Activated T-helper 17 cell treated with anti-CD3 and anti-CD28 coated beads, Interleukin-2, amount 50 U/mL, for 72 hours (primary cell): ENCODE data around the gene HDGF. TPM values are rescaled to one million over a fixed set of nuclear protein-coding genes. Genes with fewer than 3 reads are reported as not detected.

Experiments
- ATAC-seq: fragments of 150-1000 bp; cut with Tn5 transposase; replicated peaks from 2 replicates; pipeline ENCODE4 v1.10.0; 2021; ENCODE audit warnings: mild to moderate bottlenecking, moderate library complexity
- H3K27ac Mint-ChIP-seq: one replicate; pipeline ENCODE4 v1.8.0; 2022; ENCODE audit warnings: mixed read lengths
- H3K27me3 Mint-ChIP-seq: one replicate; pipeline ENCODE4 v1.8.0; 2022; ENCODE audit warnings: mixed read lengths
- H3K36me3 Mint-ChIP-seq: one replicate; pipeline ENCODE4 v1.8.0; 2022; ENCODE audit warnings: low read depth, mild to moderate bottlenecking, mixed read lengths
- H3K4me1 Mint-ChIP-seq: one replicate; pipeline ENCODE4 v1.8.0; 2022; ENCODE audit warnings: mixed read lengths
- H3K4me3 Mint-ChIP-seq: one replicate; pipeline ENCODE4 v1.8.0; 2022; ENCODE audit warnings: mild to moderate bottlenecking, mixed read lengths
- H3K9me3 Mint-ChIP-seq: one replicate; pipeline ENCODE4 v1.8.0; 2022; ENCODE audit warnings: mixed read lengths
- total RNA-seq, 2 donors: library from RNA; stranded (reverse); gene quantifications; one replicate each; pipeline ENCODE4 v1.2.3, GENCODE V29; 2022

HDGF gene
- total RNA-seq, 2 donors from 2014 or later = 270 to 361 TPM

DNA sequence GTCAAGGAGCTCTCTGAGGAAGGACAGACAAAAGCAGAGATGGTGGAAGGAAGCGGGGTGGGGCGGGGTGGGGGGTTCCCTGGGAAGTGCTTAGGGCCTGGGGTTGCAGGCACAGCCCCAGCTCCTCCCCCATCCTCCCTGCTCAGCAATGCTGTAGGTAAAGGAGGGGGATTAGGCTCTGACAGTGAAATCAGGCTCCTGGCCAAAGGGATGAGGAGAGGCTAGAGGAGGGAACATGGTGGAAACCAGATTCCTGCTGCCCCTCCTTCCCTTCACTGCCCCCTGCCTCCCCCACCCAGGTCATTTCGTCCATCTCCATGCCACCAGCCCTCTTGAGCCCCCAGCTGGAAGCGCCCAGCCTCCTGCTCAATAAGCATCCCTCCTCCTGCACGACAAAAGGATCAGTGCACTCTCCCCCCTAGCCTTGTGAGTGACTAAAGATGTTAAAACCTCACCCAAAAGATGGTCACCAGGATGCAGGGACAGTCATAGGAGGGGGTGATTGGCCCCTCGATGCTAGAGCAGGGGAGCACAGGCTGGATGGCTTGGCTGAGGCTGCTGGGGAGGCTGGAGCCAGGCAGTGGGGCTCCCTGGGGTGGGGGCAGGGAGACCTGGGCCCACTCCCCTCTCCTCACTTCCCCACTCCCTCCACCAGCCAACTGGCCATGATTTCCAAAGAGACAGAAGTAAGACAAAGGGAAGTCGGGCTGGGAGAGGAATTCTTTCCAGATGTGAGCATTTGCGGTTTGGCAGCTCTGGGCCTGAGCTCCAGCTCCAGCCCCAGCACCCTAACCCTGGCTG lies 43.9 kb downstream of the HDGF start:
- H3K36me3 Mint-ChIP-seq = no peaks in the 10 kb centered on the region
- peaks cover 12% of the 10 kb centered on the region for H3K27me3 Mint-ChIP-seq
- H3K27ac Mint-ChIP-seq = peak overlapping the region; percentile 42
- ATAC-seq = no peak
- no peaks in the 10 kb centered on the region for H3K9me3 Mint-ChIP-seq
- peak overlapping the region; percentile 85 for H3K4me3 Mint-ChIP-seq
- H3K4me1 Mint-ChIP-seq = peaks cover 11% of the 10 kb centered on the region

DNA sequence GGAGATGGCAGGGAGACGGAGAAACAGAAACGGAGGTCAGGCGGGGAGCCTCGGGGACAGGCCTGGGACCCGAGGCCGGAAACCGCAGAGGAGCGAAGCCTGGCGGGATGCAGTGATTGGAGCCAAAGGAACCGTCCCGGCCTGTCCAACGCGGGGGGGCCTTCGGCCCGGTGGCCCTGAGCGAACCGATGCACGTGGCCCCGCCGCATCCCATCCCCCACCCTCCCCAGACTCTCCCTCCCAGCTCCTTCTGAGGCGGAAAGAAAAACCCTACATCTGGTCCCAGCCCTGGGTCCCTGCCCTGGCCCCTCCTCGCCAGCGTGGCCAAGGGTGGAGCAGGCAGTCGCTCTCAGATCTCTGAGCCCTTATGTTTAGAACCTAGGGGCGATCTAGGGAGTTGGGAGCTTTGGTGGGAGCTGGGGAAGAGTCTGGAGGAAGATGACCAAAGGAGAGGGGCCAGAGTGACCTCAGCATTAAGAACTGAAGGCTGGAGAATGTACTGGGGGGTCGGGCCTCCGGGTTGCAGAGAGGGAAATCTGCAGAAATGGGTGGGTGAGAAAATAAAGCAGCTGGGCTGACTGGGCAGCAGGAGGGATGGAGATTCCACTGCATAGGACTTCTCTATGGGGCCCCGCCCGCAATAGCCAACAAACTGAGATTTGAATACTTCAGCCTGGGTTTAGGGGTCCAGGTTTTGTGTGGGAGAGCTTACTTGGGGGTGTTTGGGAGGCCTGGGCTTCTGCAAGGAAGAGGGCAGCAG lies 44.6 kb downstream of the HDGF start:
- ATAC-seq = no peak
- Mint-ChIP-seq H3K4me3 (peak overlapping the region; percentile 85), H3K4me1 (peaks cover 11% of the 10 kb centered on the region), H3K36me3 (no peaks in the 10 kb centered on the region), H3K27me3 (peaks cover 12% of the 10 kb centered on the region), H3K9me3 (no peaks in the 10 kb centered on the region), H3K27ac (peak overlapping the region; percentile 89)

DNA sequence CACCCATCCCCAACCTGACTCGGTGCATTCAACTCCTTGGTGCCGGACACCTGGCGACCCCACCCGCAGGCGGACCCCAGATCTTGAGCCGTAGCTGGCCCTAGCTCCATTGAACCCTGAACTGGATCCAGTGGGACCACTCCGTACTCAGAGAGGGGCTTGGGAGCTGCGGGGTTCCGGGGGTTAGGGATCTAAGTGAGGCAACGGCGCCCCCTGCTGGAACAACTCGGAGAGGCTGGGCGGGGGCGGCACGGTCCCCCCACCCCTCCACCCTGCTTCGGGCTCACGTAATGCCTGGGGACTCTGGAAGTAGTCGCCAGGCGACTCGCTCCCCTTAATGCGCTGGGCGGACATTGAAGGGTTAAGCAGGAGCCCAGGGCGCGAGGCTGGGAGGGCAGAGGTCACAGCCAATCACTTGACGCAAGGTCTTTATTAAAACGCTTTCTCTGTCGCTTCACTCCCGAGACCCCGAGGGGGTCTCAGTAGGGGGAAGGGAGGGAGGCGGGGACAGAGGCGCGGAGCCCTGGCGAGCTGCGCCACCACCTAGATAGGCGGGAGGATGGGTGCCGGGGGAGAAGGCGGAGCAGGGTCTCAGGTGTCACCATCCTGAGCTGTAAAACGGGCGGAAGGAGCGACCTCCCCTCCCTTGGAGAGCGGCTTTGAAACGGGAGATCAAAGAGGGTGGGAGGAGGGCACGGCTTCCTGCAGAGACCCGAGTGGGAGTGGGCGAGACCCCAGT lies 45.4 kb downstream of the HDGF start:
- Mint-ChIP-seq H3K9me3 (no peaks in the 10 kb centered on the region), H3K36me3 (no peaks in the 10 kb centered on the region), H3K27me3 (peaks cover 16% of the 10 kb centered on the region), H3K27ac (peak overlapping the region; percentile 89), H3K4me1 (peaks cover 11% of the 10 kb centered on the region), H3K4me3 (peak overlapping the region; percentile 85)
- ATAC-seq = peak; percentile 78

DNA sequence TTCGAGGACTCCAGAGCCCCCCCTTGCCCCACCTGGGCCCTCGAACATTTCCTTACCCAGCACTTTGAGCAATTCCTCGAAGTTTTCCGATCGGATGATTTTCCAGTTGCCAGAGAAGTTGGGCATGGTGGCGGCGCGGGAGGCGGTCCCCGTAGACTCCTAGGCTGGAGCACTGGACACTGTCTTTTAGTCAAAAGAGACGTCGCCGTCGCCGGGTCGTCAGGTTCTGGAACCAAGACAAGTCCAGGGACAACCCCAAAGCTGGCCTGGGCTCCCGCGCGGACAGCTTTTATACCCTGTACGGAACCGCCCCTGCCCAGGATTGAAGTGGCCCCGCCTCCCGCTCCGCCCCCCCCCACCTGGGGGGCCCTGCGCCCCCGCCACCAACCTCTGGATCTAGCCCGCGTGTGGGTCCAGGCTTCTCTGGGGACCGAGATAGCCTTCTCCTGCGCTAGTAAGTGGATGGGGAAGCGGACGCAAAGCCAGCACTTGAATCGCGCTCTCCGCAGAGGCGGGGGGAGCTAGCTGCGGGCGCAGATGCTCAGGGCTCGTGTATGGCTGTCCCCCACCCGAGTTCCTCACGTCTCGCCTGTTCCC lies 46.1 kb downstream of the HDGF start, which contains the start of gene CRABP2:
Gene CRABP2 (minus strand): TSS at position 263 of the 597 bp plus-strand sequence. CDS start 137 bp downstream, at position 126.
- H3K27me3 Mint-ChIP-seq = peaks cover 16% of the 10 kb centered on the region
- peak within 1 kb of the TSS; percentile 89 for H3K27ac Mint-ChIP-seq
- H3K4me1 Mint-ChIP-seq = peaks cover 11% of the 10 kb centered on the region
- H3K36me3 Mint-ChIP-seq = no peaks in the 10 kb centered on the region
- H3K4me3 Mint-ChIP-seq = peak within 1 kb of the TSS; percentile 85
- peak; percentile 48 for ATAC-seq
- no peaks in the 10 kb centered on the region for H3K9me3 Mint-ChIP-seq

DNA sequence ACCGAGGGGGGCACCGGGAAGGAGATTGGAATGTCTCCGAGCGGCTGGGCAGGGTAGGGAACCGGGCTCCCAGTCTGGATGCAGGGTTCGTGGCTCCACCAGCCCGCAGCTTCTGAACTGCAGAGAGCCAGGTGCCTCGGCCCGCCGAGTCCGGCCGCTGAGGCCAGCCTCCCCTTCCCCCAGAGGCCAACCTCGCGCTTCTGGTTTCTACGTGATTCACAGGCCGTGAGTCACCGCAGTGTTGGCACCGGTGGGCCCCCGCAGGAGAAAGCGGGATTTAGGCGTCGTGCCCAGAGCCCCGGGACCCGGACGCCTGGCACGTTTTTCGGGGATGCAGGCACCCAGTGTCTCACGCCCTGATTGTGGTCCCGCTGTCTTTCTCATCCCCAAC lies 46.5 kb downstream of the HDGF start:
- Mint-ChIP-seq H3K4me1 (peaks cover 11% of the 10 kb centered on the region), H3K27me3 (peaks cover 16% of the 10 kb centered on the region), H3K4me3 (peak overlapping the region; percentile 85), H3K36me3 (no peaks in the 10 kb centered on the region), H3K27ac (peak overlapping the region; percentile 89), H3K9me3 (no peaks in the 10 kb centered on the region)
- peak; percentile 72 for ATAC-seq

DNA sequence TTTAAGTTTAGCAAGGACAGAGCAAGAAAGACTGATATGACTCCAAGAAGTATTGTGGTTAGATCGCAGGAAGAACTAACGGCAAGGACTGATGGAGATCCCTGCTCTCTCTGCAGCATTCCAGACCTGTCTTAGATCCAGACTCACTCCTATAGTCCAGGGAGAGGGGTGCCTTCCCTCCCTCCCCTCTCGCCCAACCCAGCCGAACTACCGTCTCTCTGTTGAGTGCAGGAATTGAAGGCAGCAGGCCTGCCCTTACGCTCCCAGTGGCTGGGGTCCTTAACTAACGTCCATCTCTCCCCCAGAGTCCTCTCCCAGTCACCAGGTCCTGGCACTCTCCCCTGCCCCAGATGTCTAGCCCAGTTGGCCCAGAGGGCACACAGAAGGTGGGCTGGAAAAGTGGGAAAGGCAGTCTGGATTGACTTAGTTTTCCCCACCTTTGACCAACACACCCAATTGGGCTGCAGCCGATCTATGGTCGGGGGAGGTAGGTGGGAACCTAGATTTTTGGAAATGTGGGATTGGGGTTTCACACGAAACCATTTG lies 47.2 kb downstream of the HDGF start:
- H3K27ac Mint-ChIP-seq = no peak overlapping the region
- H3K4me1 Mint-ChIP-seq = peaks cover 11% of the 10 kb centered on the region
- no peak for ATAC-seq
- H3K27me3 Mint-ChIP-seq = peaks cover 21% of the 10 kb centered on the region
- no peaks in the 10 kb centered on the region for H3K36me3 Mint-ChIP-seq
- peak overlapping the region; percentile 85 for H3K4me3 Mint-ChIP-seq
- no peaks in the 10 kb centered on the region for H3K9me3 Mint-ChIP-seq

DNA sequence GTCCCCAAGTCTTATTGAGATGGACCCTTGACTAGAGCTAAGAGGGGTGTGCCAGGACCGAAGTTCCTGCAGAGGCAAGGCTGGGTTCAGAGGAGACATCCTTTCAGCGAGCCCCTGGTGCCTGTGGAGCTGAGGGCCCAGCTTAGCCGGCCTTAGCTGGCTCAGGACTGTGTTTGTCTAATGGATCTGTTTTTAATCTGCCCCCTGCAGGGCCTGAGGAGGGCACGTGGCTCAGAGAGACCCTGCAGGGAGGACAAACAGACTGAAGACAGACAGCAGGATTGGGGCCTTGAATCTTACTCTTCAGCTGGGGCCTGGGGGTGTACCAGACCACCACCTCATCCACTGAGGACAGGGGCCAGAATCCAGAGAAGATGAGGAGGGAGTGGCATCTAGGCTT lies 47.7 kb downstream of the HDGF start:
- Mint-ChIP-seq H3K36me3 (no peaks in the 10 kb centered on the region), H3K27ac (no peak overlapping the region), H3K4me1 (peaks cover 11% of the 10 kb centered on the region), H3K27me3 (peaks cover 24% of the 10 kb centered on the region), H3K9me3 (no peaks in the 10 kb centered on the region), H3K4me3 (peak overlapping the region; percentile 85)
- ATAC-seq = no peak

DNA sequence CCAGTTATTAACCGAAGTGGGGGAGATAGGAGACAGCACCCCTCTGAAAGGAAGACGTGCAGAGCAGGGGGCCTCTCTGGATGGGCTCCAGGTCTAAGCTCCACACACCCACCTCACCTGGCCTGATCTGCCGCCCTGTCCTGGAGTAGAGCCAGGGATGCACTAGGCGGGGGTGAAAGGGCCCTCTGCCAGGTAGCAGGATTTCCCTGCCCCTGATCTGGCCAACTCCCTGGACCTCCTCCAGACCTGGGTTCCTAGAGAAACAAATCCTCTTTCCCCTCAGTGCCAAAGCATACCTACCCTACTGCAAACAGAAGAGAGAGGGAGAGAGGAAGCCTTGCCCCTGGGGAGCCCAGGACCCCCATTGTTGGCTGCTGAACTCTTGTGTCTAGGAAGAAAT lies 48.1 kb downstream of the HDGF start:
- Mint-ChIP-seq H3K36me3 (no peaks in the 10 kb centered on the region), H3K4me1 (peaks cover 11% of the 10 kb centered on the region), H3K27ac (no peak overlapping the region), H3K27me3 (peaks cover 26% of the 10 kb centered on the region), H3K9me3 (no peaks in the 10 kb centered on the region), H3K4me3 (no peak overlapping the region)
- ATAC-seq = no peak

DNA sequence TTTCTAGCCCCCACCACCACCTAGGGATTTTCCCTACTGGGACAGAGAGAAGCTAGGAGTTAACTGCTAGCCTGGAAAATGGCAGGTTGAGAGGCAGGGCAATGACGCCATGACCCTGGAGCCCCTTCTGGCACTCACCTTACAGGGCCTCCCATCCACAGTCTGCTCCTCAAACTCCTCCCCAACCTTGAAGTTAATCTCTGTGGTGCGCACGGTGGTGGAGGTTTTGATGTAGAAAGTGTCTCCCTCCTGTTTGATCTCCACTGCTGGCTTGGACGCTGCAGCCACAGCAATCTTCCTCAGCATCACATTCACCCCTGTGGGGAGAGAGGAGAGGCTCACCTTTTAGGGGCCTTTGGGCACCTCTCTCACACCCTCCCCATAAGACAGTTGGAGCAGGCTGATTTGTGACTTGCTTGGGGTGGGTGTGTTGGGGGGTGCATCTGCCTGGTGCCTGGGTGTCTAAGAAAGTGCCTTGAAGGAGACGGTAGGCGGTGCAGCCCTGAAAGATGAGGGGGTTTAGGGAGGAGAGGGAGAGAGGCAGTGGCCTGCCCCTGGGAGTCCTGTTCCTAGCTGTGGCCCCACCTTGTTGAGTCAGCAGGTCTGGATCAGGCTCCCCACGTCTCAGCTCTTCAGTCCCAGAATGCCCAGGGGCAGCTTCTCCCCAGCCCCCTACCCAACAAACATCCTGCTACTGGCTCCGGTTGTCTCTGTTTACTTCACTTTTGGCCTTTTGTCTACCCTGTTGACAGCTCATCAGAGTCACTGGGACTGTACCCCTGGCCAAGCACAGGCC lies 50.5 kb downstream of the HDGF start:
- no peak overlapping the region for H3K27ac Mint-ChIP-seq

DNA sequence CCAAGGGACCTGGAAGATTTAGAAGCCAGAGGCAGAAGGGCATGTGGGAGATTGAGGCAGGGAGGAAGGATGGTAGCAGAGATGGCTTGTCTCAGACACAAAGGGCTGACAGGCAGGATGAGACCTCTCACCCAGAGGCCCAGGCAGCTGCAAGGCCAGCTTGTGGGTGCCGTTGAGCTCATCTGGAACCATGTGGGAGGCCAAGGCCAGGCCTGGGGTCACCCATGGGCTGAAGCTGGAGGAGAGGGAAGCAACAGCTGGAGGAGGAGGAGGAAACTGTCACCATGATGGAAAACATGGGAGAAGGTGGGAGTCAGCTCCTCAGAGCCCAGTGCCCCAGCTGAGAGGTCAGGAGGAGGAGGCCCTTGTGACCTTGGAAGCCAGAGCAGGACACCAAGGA lies 52.5 kb downstream of the HDGF start:
- H3K27ac Mint-ChIP-seq = no peak overlapping the region
- no peaks in the 10 kb centered on the region for H3K4me1 Mint-ChIP-seq
- no peak for ATAC-seq
- no peaks in the 10 kb centered on the region for H3K9me3 Mint-ChIP-seq
- peaks cover 41% of the 10 kb centered on the region for H3K27me3 Mint-ChIP-seq
- no peak overlapping the region for H3K4me3 Mint-ChIP-seq
- no peaks in the 10 kb centered on the region for H3K36me3 Mint-ChIP-seq

More for the DNA sequence above, 50.5 kb downstream of the HDGF start:
- Mint-ChIP-seq H3K36me3 (no peaks in the 10 kb centered on the region), H3K9me3 (no peaks in the 10 kb centered on the region), H3K4me1 (peaks cover 8% of the 10 kb centered on the region), H3K4me3 (no peak overlapping the region), H3K27me3 (peaks cover 41% of the 10 kb centered on the region)
- no peak for ATAC-seq

DNA sequence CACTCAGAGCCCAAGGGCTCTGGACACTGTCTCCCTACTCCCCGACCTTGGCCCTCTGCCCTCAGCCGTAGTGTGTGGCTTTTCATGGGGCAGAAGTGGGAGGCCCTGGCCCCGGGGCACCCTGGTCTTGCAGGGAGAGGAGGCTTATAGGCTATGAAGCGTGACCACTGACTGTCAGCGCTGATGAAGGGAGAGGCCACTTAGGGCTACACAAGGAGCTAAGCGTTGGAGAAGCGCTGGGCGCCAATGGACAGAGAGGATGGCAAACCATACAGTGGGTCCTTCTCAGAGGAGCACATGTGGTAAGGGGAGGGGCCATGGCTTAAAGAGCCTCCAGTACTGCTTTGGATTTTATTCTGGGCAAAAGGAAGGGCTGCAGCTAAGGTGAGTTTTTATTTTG lies 54.0 kb downstream of the HDGF start:
- no peak overlapping the region for H3K27ac Mint-ChIP-seq
- no peaks in the 10 kb centered on the region for H3K9me3 Mint-ChIP-seq
- H3K4me3 Mint-ChIP-seq = no peak overlapping the region
- peaks cover 6% of the 10 kb centered on the region for H3K4me1 Mint-ChIP-seq
- peaks cover 46% of the 10 kb centered on the region for H3K27me3 Mint-ChIP-seq
- H3K36me3 Mint-ChIP-seq = no peaks in the 10 kb centered on the region
- ATAC-seq = no peak

DNA sequence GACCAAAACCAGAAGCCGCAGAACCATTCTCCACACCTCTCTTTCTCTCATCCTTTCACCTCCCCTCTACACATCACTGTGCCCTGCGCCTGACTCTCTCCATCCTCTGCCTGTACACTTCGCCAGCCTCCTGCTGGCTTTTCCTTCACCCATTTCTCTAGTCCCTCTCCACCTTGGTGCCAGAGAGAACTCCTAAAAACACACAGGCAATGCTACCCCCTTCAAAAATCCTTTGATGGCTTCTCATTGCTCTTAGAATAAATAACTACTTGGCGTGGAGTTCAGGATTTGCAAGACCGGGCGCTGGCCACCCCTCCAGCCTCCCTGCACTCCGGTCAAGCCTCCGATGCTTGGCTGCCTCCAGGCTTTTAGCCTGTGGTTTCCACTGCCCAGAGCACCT lies 54.7 kb downstream of the HDGF start:
- peaks cover 54% of the 10 kb centered on the region for H3K27me3 Mint-ChIP-seq
- ATAC-seq = no peak
- H3K27ac Mint-ChIP-seq = no peak overlapping the region
- H3K4me3 Mint-ChIP-seq = no peak overlapping the region
- H3K4me1 Mint-ChIP-seq = peaks cover 6% of the 10 kb centered on the region
- no peaks in the 10 kb centered on the region for H3K9me3 Mint-ChIP-seq
- no peaks in the 10 kb centered on the region for H3K36me3 Mint-ChIP-seq

DNA sequence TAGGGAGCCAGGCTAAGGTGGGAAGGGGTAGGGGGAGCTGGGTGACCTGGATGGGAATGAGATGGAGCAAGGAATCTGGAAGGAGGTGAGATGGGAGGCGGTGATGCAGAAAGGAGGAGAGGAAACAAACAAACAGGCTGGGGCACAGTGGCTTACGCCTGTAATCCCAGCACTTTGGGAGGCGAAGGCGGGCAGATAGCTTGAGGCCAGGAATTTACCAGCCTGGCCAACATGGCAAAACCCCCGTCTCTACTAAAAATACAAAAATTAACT lies 56.8 kb downstream of the HDGF start:
- Mint-ChIP-seq H3K4me3 (no peak overlapping the region), H3K36me3 (no peaks in the 10 kb centered on the region), H3K27ac (no peak overlapping the region), H3K4me1 (peaks cover 7% of the 10 kb centered on the region), H3K9me3 (no peaks in the 10 kb centered on the region), H3K27me3 (peaks cover 61% of the 10 kb centered on the region)
- no peak for ATAC-seq
